K562 (cell line): ENCODE data around the gene TMEM178A. TPM values are rescaled to one million over a fixed set of nuclear protein-coding genes. Genes with fewer than 3 reads are reported as not detected.

ENCODE experiments used
- FOSL1 ChIP-seq: fragments of 200-800 bp; sonication (Bioruptor generic); conservative IDR thresholded peaks from 2 replicates; pipeline ENCODE4 v1.6.1; 2016; ENCODE audit warnings: missing genetic modification characterization, missing compliant biosample characterization
- MBD1 ChIP-seq: fragments of 250-450 bp; sonication (Bioruptor Pico); IDR thresholded peaks from 2 replicates; pipeline ENCODE4 v1.8.0; 2022; ENCODE audit warnings: inconsistent platforms
- RREB1 ChIP-seq: fragments of 250-450 bp; sonication (Bioruptor Pico); IDR thresholded peaks from 2 replicates; pipeline ENCODE4 v1.4.0; 2020
- SNAPC5 ChIP-seq: fragments of 250-450 bp; sonication (Bioruptor Pico); IDR thresholded peaks from 2 replicates; pipeline ENCODE4 v1.8.0; 2021; ENCODE audit warnings: moderate library complexity, mild to moderate bottlenecking, inconsistent platforms
- TAF7 ChIP-seq: fragments of 450-650 bp; IDR thresholded peaks from 2 replicates; pipeline ENCODE4 v1.6.1; 2016; ENCODE audit warnings: missing genetic modification characterization, missing compliant biosample characterization
- TEAD4 ChIP-seq, 2 experiments: sonication (generic) in 1 of 2; formaldehyde crosslinking in 1 of 2; IDR thresholded peaks; 2 replicates each; pipeline versions ENCODE4 v1.6.1 to v1.8.0; 2012 to 2022; ENCODE audit warnings: borderline replicate concordance in 1 of 2, inconsistent platforms in 1 of 2, low read length in 1 of 2, mild to moderate bottlenecking in 1 of 2, missing genetic modification reagents in 1 of 2
- ZNF224 ChIP-seq: sonication (generic); formaldehyde crosslinking; IDR thresholded peaks from 2 replicates; pipeline ENCODE4 v1.8.0; 2022; ENCODE audit warnings: mild to moderate bottlenecking, missing genetic modification reagents
- ZNF274 ChIP-seq: IDR thresholded peaks from 2 replicates; pipeline ENCODE4 v1.6.1; 2011; ENCODE audit warnings: low read depth, mild to moderate bottlenecking, low read length, moderate library complexity, borderline replicate concordance
- polyA plus RNA-seq, 8 experiments: library from polyadenylated mRNA; depleted of rRNA in 4 of 8; stranded (reverse) in 5 of 8; unstranded in 3 of 8; fragments of >200 nt; fragmentation: Nextera tagmentation in 2 of 8; fragmentation: Illumina TruSeq in 1 of 8; extraction: Ambion mirVana in 2 of 8; extraction: Trizol in 1 of 8; gene quantifications; 2 replicates each; pipeline versions ENCODE4 v1.2.1 to v1.2.3, GENCODE V29; 2011 to 2014; ENCODE audit warnings: inconsistent platforms in 1 of 8, missing spikeins in 1 of 8
- total RNA-seq, 7 experiments: library from RNA; depleted of rRNA in 6 of 7; stranded (reverse); fragments of >200 nt in 6 of 7; fragmentation: Illumina TruSeq in 2 of 7; extraction: Trizol in 2 of 7; gene quantifications; 2 replicates each; pipeline versions ENCODE4 v1.2.1 to v1.2.3, GENCODE V29; 2011 to 2021; ENCODE audit warnings: low replicate concordance in 1 of 7

Gene TMEM178A
- total and polyA plus RNA-seq, 9 of the 15 experiments (the other 6 are each of a cell fraction or from before 2014, with no cell fraction given): 0.04 to 0.17 TPM; not detected in 7

- TF ChIP-seq RREB1 (CRISPR knock-in tag) (no peak), ZNF274 (no peak), ZNF224 (no peak), FOSL1 (tag) (no peak), TAF7 (no peak), SNAPC5 (CRISPR knock-in tag) (no peak), MBD1 (CRISPR knock-in tag) (no peak), TEAD4 (IDR thresholded peaks at IDR 0.05; ENCODE audit: low read length) (no peak), TEAD4 (CRISPR knock-in tag; IDR thresholded peaks at IDR 0.05; ENCODE audit: borderline replicate concordance) (no peak)
Observed at GRCh38 chr2:39724828-39725144, 59.1 kb downstream of the TMEM178A start (continued).
